GM12878 (cell line): ENCODE measurements around the gene FOXI1. TPM values are rescaled to one million over a fixed set of nuclear protein-coding genes. Genes with fewer than 3 reads are reported as not detected.

Experiments
- ATAC-seq: fragments of 200-7000 bp; cut with Tn5 transposase; 3 replicates; pipeline ENCODE4 v1.9.1; 2020; ENCODE audit warnings: mild to moderate bottlenecking, moderate library complexity
- BruUV-seq: library from RNA; stranded (reverse); fragments of 400-500 nt; replicated peaks from 2 replicates; lab custom pipeline; 2021; lab: Mats Ljungman, UMichigan
- CTCF ChIA-PET: fragments of 300-600 bp; sonication (Branson Sonifier 250); formaldehyde crosslinking; extraction: SDS; loops from one replicate; lab custom pipeline; 2021; ENCODE audit warnings: inconsistent platforms; lab: Yijun Ruan, JAX
- POLR2A ChIA-PET: fragments of 350-600 bp; formaldehyde crosslinking; extraction: SDS; loops from one replicate; lab custom pipeline; 2021; ENCODE audit warnings: inconsistent platforms; lab: Charles Lee
- RAD21 ChIA-PET: fragments of 300-600 bp; sonication (Branson Sonifier 250); formaldehyde crosslinking; loops from one replicate; lab custom pipeline; 2023; ENCODE audit warnings: antibody characterized with exemption; ENCODE audit not compliant: unreplicated experiment; lab: Charles Lee
- SMC1A ChIA-PET: fragments of 300-600 bp; sonication (Branson Sonifier 250); formaldehyde crosslinking; loops from one replicate; lab custom pipeline; 2023; ENCODE audit not compliant: unreplicated experiment, uncharacterized antibody; lab: Charles Lee
- DNase-seq: peaks from one replicate; pipeline ENCODE4 v3.0.0-alpha.2; 2011; ENCODE audit warnings: low read depth, low spot score
- FAIRE-seq: peaks from 3 replicates; lab custom pipeline; 2011; peaks lifted over from hg19 to GRCh38; lab: Jason Lieb, UNC
- H2AFZ ChIP-seq: 2 replicates; pipeline ENCODE4 v1.6.0; 2011; ENCODE audit warnings: low read depth, low read length, control low read depth; ENCODE audit not compliant: control insufficient read depth
- H3K27ac ChIP-seq: 2 replicates; pipeline ENCODE4 v1.5.1; 2011; ENCODE audit warnings: control low read depth; ENCODE audit not compliant: control insufficient read depth, insufficient read depth
- H3K27me3 ChIP-seq, 2 experiments: replicated peaks in 1 of 2; 2 replicates each; pipeline versions ENCODE4 v1.6.0 to v1.6.1; 2011; ENCODE audit warnings: low read length in 1 of 2; ENCODE audit not compliant: control insufficient read depth in 2 of 2, insufficient read depth in 2 of 2
- H3K36me3 ChIP-seq, 2 experiments: 2 replicates each; pipeline ENCODE4 v1.5.1; 2011; ENCODE audit warnings: low read length in 1 of 2; ENCODE audit not compliant: control insufficient read depth in 2 of 2, insufficient read depth in 2 of 2
- H3K4me1 ChIP-seq: 2 replicates; pipeline ENCODE4 v1.6.1; 2011; ENCODE audit warnings: mild to moderate bottlenecking, low read length, moderate library complexity, mixed read lengths; ENCODE audit not compliant: control insufficient read depth, insufficient read depth
- H3K4me2 ChIP-seq: 2 replicates; pipeline ENCODE4 v1.6.0; 2011; ENCODE audit warnings: control low read depth; ENCODE audit not compliant: control insufficient read depth, insufficient read depth
- H3K4me3 ChIP-seq: fragments of 200-600 bp; sonication (generic); 2 replicates; pipeline ENCODE4 v1.5.1; 2016
- H3K79me2 ChIP-seq: 2 replicates; pipeline ENCODE4 v1.6.0; 2011; ENCODE audit warnings: low read length; ENCODE audit not compliant: control insufficient read depth, insufficient read depth
- H3K9ac ChIP-seq: 2 replicates; pipeline ENCODE4 v1.8.0; 2011; ENCODE audit warnings: low read length, control low read depth, mixed read lengths; ENCODE audit not compliant: control insufficient read depth, insufficient read depth
- H3K9me3 ChIP-seq: replicated peaks from 3 replicates; pipeline ENCODE4 v1.5.1; 2011; ENCODE audit warnings: mild to moderate bottlenecking, low read length; ENCODE audit not compliant: control insufficient read depth, insufficient read depth
- H4K20me1 ChIP-seq: 2 replicates; pipeline ENCODE4 v1.6.0; 2011; ENCODE audit not compliant: control insufficient read depth, insufficient read depth
- CBFB ChIP-seq: IDR thresholded peaks from 2 replicates; pipeline ENCODE4 v1.6.1; 2016; ENCODE audit warnings: antibody characterized with exemption, low read depth
- DPF2 ChIP-seq: fragments of 450-650 bp; IDR thresholded peaks from 2 replicates; pipeline ENCODE4 v1.6.1; 2017; ENCODE audit warnings: mild to moderate bottlenecking
- ESRRA ChIP-seq: IDR thresholded peaks from 2 replicates; pipeline ENCODE4 v1.6.1; 2012; ENCODE audit warnings: mild to moderate bottlenecking, low read length, improper control_type of control experiment
- EZH2 ChIP-seq: IDR thresholded peaks from 2 replicates; pipeline ENCODE4 v1.6.1; 2012; ENCODE audit warnings: low read depth, mild to moderate bottlenecking, control low read depth, inconsistent platforms, low read length, borderline replicate concordance; ENCODE audit not compliant: control insufficient read depth
- FOXK2 ChIP-seq: fragments of 450-650 bp; IDR thresholded peaks from 2 replicates; pipeline ENCODE4 v1.6.1; 2017; ENCODE audit warnings: mild to moderate bottlenecking, moderate library complexity
- HCFC1 ChIP-seq: fragments of 150-350 bp; IDR thresholded peaks from 2 replicates; pipeline ENCODE4 v1.6.1; 2014; ENCODE audit warnings: low read length
- NR2C2 ChIP-seq: IDR thresholded peaks from 2 replicates; pipeline ENCODE4 v1.6.1; 2011; ENCODE audit warnings: borderline replicate concordance, low read depth; ENCODE audit not compliant: control insufficient read depth, insufficient read length
- NR2F1 ChIP-seq: fragments of 450-650 bp; conservative IDR thresholded peaks from 2 replicates; pipeline ENCODE4 v1.6.1; 2017; ENCODE audit warnings: mild to moderate bottlenecking
- POLR2A ChIP-seq: IDR thresholded peaks from 2 replicates; pipeline ENCODE4 v1.6.1; 2011; ENCODE audit warnings: low read depth, mild to moderate bottlenecking, low read length
- SIN3A ChIP-seq: IDR thresholded peaks from 2 replicates; pipeline ENCODE4 v1.6.1; 2012; ENCODE audit warnings: low read depth, low read length, improper control_type of control experiment
- SIX5 ChIP-seq: IDR thresholded peaks from 2 replicates; pipeline ENCODE4 v1.6.1; 2011; ENCODE audit warnings: mild to moderate bottlenecking, low read depth, low read length, moderate library complexity; ENCODE audit not compliant: severe bottlenecking
- WGBS: methylation state at CpG from one replicate; pipeline ENCODE4 v1.1.6; 2016; ENCODE audit warnings: low lambda C conversion rate; ENCODE audit not compliant: insufficient replicate concordance, insufficient coverage; ENCODE audit errors: missing lambda C conversion rate; 5-methylcytosine and 5-hydroxymethylcytosine counted together
- in situ Hi-C: fragments of 300-500 bp; cut with MboI; formaldehyde crosslinking; loops from 9 replicates; pipeline ENCODE4 v1.14.3; 2018; ENCODE audit warnings: mixed read lengths
- intact Hi-C: fragments of 100-400 bp; cut with micrococcal nuclease; formaldehyde crosslinking; loops from one replicate; pipeline ENCODE4 v1.14.2; 2022; ENCODE audit not compliant: unreplicated experiment
- polyA plus RNA-seq, 11 experiments: library from polyadenylated mRNA; depleted of rRNA in 4 of 11; unstranded in 6 of 11; stranded (reverse) in 5 of 11; fragments of >200 nt; fragmentation: Nextera tagmentation in 4 of 11; fragmentation: Illumina TruSeq in 1 of 11; extraction: Ambion mirVana in 4 of 11; extraction: Trizol in 1 of 11; gene quantifications; 1 replicate in 1 of 11; 2 replicates in 10 of 11; pipeline versions ENCODE4 v1.2.1 to v1.2.3, GENCODE V29; 2011 to 2016; ENCODE audit warnings: inconsistent platforms in 2 of 11, missing spikeins in 2 of 11, low read depth in 1 of 11
- total RNA-seq, 4 experiments: library from RNA; depleted of rRNA in 3 of 4; stranded (reverse); fragments of >200 nt in 3 of 4; fragmentation: Illumina TruSeq in 1 of 4; extraction: Trizol in 1 of 4; gene quantifications; 2 replicates each; pipeline versions ENCODE4 v1.2.1 to v1.2.3, GENCODE V29; 2013 to 2021

The FOXI1 gene
- total and polyA plus RNA-seq, 10 of the 15 experiments (the other 5 are each of a cell fraction or from before 2014, with no cell fraction given), result not detected

DNA sequence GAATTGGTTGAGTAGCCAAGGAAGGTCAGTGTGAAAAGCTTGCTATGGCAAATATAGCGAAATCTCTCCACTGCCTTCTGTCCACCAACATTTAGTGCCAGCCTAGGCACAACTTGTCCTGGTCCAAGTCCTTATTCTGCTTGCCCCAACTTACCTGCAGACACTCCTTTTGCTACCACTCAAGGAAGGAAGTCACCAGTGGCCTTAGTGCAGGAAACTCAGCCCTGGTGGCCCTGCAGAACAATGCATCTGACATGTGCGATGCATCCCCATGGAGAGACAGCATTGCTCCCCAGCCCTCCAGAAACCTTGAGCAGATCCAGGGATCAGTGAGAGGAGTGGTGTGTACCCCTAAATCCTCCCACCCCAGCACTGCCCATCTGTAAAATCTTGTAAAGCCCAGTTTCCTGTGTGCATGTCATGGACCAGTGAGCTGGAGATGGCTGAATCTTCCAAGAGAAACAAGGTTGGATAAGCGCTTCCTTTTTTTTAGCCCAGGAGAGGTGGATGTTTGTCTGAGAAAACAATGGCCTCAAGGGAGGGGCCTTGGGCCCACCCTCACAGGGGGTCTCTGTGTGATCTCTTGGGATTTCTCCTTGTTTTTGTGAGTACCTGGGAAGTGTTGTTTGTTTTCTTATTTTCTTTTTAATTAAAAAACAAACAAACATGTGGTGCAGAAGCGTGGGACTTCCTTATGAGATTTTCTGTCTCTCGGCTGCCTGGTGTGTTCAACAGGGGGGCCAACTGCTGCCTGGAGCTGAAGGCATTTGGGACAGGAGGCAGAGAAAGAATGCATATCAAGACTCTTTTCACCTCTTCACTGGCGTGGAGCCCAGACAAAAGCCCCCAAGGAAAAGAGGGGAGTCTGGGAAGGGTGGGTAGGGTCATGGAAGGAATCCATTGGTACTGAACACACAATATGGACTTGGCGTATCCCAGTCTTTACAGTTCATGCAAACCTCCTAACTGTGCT lies 3.6 kb downstream of the FOXI1 start (continued):
- TF ChIP-seq CBFB (no peak), SIX5 (no peak), ESRRA (no peak), EZH2 (no peak)

DNA sequence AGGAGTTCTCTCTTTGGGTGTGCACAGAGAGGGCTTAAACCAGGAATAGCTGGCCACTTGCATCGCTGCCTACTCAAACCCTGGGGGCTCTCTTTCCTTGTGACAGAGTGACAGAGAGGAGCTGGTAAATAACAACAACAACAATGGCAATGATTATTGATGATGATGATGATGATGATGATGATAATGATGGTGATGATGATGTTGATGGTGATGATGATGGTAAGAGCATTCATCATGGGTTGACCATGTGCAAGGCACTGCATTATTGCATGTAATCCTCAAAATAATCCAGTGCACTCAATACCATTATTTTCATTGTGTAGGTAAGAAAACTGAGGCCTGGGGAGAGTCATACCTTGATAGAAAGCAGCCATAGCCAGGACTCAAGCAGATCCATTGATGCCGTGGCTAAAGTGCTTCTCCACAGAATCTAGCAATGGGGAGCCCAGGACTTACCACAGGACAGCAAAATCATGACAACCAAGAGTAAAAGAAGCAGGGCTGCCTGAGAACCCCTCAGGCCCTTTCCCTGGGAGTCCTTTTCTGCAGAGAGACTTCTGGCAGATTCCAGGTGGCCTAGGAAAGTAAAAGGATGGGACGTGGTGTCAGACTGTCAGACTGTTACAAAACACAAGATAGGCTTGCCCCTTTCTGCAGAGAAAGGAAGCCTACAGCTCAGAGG lies 4.8 kb downstream of the FOXI1 start:
- in situ Hi-C loops (no loop called here), intact Hi-C loops (no loop called here)
- ATAC-seq (no peak), FAIRE-seq (no peak), DNase-seq (no peak)
- no TSS peak for BruUV-seq
- Histone ChIP-seq H3K79me2 (no peaks in the 10 kb centered on the region), H3K4me1 (no peaks in the 10 kb centered on the region), H3K9ac (no peak overlapping the region), H3K9me3 (no peaks in the 10 kb centered on the region), H3K27me3 (peaks cover 0 to 1% of the 10 kb centered on the region in 2 experiments; a peak in 3 of 4 replicates), H3K27ac (no peak overlapping the region), H4K20me1 (no peaks in the 10 kb centered on the region), H3K36me3 (no peaks in the 10 kb centered on the region), H3K4me2 (no peak overlapping the region), H3K4me3 (no peak overlapping the region), H2AFZ (no peak overlapping the region)
- RAD21 ChIA-PET, result no interaction called here
- POLR2A ChIA-PET, result no interaction called here
- SMC1A ChIA-PET, result no interaction called here
- CTCF ChIA-PET, result interaction anchor here (1.4 kb wide), 1 partner anchor 73 kb away, joined by 4 read pairs; no protein-coding TSS in a partner anchor
- no peak for TF ChIP-seq DPF2
- TF ChIP-seq FOXK2, result no peak
- no peak for TF ChIP-seq NR2F1
- TF ChIP-seq SIN3A, result no peak
- TF ChIP-seq HCFC1, result no peak
- TF ChIP-seq NR2C2, result no peak
- no peak for TF ChIP-seq POLR2A
- WGBS, result 16% methylated on average over 3 of the region's 3 CpGs
